GM18873 (cell line): ENCODE data around the gene GPR62.

Experiments used
- ATAC-seq: cut with Tn5 transposase; IDR thresholded peaks from one replicate; pipeline ENCODE4 v1.9.1; 2021; ENCODE audit warnings: mild to moderate bottlenecking, moderate library complexity, moderate number of reproducible peaks; ENCODE audit not compliant: unreplicated experiment, low FRiP score

Gene GPR62

GRCh38 chr3:51968170-51968775 lies 13.1 kb downstream of the GPR62 start:
- no peak for ATAC-seq

- ATAC-seq = no peak
Observed at GRCh38 chr3:51968883-51969678, 13.9 kb downstream of the GPR62 start.

DNA sequence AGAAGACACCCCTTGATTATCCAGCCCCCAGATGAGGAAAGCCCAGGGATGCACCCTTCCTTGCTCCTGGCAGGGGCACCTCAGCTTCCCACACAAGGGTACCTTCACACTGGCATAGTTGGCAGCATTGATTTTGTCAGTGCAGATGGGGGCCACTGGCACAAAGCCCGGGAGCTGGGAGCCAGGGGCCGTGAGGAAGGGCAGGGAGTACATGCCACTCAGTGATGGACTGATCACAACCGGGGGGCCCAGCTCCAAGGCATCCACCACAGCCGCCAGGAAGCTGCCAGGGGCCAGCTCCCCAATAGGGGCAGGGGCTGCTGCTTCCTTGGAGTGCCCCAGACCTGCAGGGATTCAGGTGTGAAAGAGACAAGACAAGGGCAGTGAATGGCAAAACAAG lies 14.7 kb downstream of the GPR62 start:
- no peak for ATAC-seq

DNA sequence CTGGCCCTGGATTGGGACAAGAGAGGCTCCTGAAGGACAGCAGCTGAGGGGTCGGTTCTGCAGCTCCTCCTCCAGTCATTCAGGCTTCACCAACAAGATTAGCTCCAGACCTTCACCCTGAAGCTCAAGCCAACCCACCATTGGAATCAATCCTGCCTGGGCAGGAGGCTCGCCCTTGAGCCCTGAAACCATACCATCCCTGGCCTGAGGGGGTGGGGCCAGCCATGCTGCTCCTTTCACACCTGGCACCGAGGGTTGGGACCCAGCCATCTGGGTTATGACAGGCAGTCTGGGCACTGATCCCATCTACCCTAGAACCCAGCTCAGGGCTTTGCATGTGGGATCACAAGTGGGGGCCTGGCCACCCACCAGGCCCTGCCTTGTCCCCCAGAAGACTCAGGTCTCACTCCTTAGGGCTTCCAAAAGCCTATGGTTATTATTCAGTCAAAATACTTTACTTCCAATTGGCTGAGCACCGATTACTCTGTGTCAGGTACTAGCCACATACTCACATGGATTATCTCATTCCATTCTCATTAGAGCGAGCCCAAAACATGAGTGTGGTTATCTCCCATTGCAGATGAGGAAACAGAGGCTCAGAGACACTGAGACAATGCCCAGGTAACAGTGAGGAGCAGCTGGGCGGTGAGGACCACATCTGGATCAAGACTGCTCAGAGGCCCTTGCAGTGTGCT lies 15.6 kb downstream of the GPR62 start:
- ATAC-seq = no peak

GRCh38 chr3:51971350-51971749 lies 16.2 kb downstream of the GPR62 start:
- ATAC-seq = no peak

GRCh38 chr3:51974277-51974962 lies 19.2 kb downstream of the GPR62 start:
- ATAC-seq = no peak

GRCh38 chr3:51974963-51975851 lies 20.0 kb downstream of the GPR62 start, which contains the start of gene ABHD14A:
TSS of gene ABHD14A (plus strand) at chr3:51975064. CDS start at chr3:51975136, 72 bp downstream.
- ATAC-seq = no peak

GRCh38 chr3:51975852-51976549 lies 20.8 kb downstream of the GPR62 start:
- no peak for ATAC-seq

GRCh38 chr3:51977446-51978142 lies 22.4 kb downstream of the GPR62 start:
- ATAC-seq = no peak

DNA sequence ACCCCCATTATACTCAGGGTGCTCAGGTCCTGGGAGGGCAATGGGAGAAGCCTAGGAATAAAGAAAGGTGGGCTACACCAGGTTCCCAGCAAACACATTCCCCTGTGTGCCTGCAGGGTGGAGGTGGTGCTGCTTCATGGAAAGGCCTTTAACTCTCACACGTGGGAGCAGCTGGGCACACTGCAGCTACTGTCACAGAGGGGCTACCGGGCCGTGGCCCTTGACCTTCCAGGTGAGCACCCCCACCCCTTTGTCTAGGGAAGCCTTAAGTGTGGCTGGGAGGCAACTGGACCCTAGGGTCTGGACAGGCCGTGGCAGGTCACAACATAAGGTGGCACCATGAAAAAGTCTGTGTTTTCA lies 22.9 kb downstream of the GPR62 start:
- ATAC-seq = no peak

DNA sequence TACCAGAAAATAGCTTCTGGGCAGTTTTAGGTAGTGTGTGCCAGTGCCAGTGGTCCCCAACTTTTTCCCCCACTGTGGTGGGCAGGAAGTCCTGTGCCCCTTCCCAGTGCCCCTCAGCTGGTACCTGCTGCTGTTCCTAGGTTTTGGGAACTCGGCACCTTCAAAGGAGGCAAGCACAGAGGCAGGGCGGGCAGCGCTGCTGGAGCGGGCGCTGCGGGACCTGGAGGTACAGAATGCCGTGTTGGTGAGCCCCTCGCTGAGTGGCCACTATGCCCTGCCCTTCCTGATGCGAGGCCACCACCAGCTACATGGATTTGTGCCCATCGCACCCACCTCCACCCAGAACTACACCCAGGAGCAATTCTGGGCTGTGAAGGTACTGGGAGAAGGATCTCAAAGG lies 25.1 kb downstream of the GPR62 start:
- ATAC-seq = no peak

GRCh38 chr3:51982352-51982837 lies 27.2 kb downstream of the GPR62 start:
- peak; percentile 35 for ATAC-seq

GRCh38 chr3:51982838-51983577 lies 27.8 kb downstream of the GPR62 start, which contains the start of gene ACY1:
TSS of gene ACY1 (plus strand) at chr3:51983535. CDS start at chr3:51984065, 530 bp downstream.
- peak; percentile 63 for ATAC-seq

GRCh38 chr3:51983578-51984268 lies 28.5 kb downstream of the GPR62 start:
- ATAC-seq = no peak

- ATAC-seq = no peak
Observed at GRCh38 chr3:51984269-51984647, 29.1 kb downstream of the GPR62 start.

- ATAC-seq = no peak
Observed at GRCh38 chr3:51985063-51985462, 29.9 kb downstream of the GPR62 start.
